Left colon (tissue), 2 donors: ENCODE data around the gene HSPB7. TPM values are rescaled to one million over a fixed set of nuclear protein-coding genes. Genes with fewer than 3 reads are reported as not detected.
"Not testable (repeated sequence)": the region's sequence is repeated elsewhere in the genome, so short reads cannot be mapped to it uniquely, and the experiment has no call there.

Source experiments
- ATAC-seq: fragments of 200-7000 bp; cut with Tn5 transposase; one replicate; pipeline ENCODE4 v1.9.1; 2020; ENCODE audit warnings: mild to moderate bottlenecking, moderate library complexity
- DNase-seq, 2 donors: peaks; one replicate each; pipeline ENCODE4 v3.0.0-alpha.2; 2020
- intact Hi-C, 2 donors: fragments of 100-400 bp; cut with DNase I in 1 of 2; cut with micrococcal nuclease in 1 of 2; formaldehyde crosslinking; loops; one replicate each; pipeline versions ENCODE4 v1.11.2 to v1.14.0; 2022; cut with DNase I, micrococcal nuclease
- total RNA-seq, 2 donors: library from RNA; stranded (reverse); fragmentation: NEBNext Ultra II Directional; extraction: Animal tissue kit (Norgen Biotek cat#: 25700); gene quantifications; one replicate each; pipeline ENCODE4 v1.2.1, GENCODE V29; 2021
- donor health status: DM: no; HTN: no; CAD: no.
- donor health status: DM: yes; HTN: yes; CAD: no.

The HSPB7 gene
- total RNA-seq, 2 donors from 2014 or later: 0.73 to 17.6 TPM

DNA sequence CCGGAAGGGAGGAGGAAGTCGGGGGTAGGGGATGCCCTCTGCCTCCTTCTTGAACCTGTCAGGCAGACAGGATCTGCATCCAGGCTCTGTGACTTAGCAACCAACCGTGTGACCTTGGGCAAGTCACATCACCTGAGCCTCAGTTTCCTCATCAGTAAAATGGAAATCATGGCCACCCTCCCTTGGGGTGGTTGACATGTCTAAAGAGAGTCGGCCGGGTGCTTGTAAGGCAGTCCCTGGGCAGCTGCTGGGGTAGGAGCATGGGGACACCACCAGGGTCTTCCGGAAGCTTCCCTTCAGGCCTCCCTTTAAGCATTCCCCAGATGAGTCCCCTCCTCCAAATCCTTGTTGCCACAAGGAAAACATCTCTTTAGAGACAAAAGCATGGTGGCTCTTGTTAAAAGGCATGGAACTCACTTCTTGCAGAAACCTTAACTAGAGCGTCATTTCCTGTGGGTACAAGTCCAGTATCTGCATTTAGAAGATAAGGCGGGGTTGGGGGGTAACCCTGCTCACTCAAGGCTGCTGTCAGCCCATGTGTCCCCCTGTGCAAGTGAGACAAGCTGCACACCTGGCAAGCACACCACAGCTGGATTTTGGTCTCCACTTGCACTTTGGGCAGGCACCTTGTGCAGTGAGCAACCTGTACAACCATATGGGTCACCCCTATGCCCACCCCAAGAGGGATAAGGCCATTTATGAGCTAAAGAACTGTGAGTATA, 36.1 kb upstream of the HSPB7 start:
- intact Hi-C loops: loop anchor here in 1 of 2 donors (10.0 kb wide), 1 partner anchor 249 kb away; the partner anchor contains the start of gene UQCRHL
- ATAC-seq: no peak

DNA sequence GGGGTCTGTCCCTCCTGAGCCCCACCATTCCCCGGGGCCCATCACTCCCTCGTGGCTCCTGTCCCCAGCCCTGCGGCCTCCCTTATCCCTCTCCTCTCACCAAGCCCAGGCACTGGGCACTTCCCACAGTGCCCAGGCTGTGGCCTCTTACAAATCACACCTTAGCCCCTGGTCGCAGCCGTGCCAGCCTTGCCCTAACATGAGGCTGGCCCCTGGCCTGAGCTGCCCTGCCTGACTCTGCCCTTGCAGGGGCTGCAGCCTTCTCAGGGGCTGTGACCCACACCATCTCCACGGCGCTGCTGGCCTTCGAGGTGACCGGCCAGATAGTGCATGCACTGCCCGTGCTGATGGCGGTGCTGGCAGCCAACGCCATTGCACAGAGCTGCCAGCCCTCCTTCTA, 34.1 kb upstream of the HSPB7 start:
- intact Hi-C loops: loop anchor here in 1 of 2 donors (10.0 kb wide), 1 partner anchor 247 kb away; the partner anchor contains the start of gene UQCRHL
- not testable (repeated sequence) for DNase-seq, ATAC-seq

More for the DNA sequence above, 36.1 kb upstream of the HSPB7 start:
- no peak for DNase-seq

DNA sequence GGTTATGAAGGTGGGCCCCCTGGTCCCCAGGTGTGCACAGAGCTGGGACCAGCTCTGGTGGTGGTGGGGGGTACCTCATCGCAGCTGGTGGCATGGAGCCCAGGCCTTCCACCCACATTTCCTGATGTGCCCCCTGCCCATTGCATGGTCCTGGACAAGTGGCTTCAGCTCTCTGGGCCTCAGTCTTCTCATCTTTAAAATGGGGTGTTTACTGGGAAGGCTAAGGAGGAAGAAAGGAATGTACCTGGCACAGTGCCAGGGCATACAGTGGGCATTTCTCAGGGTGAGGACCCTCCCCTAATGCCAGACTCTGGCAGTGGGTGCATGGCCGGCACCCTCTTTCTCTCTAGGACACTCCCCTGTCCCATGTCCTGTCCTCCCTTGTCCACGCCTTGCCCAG, 33.2 kb upstream of the HSPB7 start:
- no peak for DNase-seq
- no peak for ATAC-seq
- intact Hi-C loops: loop anchor here in 1 of 2 donors (10.0 kb wide), 1 partner anchor 246 kb away; the partner anchor contains the start of gene UQCRHL

DNA sequence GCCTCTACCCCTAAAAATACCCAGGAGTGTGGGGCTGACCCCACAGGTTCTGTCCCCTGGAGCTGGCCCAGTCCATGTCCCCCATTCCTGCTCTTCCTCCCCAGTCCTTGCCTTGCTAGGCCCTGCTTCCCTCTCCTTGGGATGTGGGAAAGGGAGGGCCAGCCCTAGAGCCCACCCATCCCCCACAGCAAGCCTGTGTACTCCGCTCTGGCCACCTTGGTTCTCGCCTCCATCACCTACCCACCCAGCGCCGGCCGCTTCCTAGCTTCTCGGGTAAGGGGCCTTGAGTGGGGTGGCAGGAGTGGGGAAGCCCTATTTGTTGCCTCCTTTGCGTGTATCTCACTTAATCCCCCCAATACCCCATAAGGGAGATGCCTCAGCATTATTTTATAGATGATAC, 32.5 kb upstream of the HSPB7 start:
- ATAC-seq (no peak), DNase-seq (no peak)
- intact Hi-C loops: loop anchor here in 1 of 2 donors (10.0 kb wide), 1 partner anchor 246 kb away; the partner anchor contains the start of gene UQCRHL

DNA sequence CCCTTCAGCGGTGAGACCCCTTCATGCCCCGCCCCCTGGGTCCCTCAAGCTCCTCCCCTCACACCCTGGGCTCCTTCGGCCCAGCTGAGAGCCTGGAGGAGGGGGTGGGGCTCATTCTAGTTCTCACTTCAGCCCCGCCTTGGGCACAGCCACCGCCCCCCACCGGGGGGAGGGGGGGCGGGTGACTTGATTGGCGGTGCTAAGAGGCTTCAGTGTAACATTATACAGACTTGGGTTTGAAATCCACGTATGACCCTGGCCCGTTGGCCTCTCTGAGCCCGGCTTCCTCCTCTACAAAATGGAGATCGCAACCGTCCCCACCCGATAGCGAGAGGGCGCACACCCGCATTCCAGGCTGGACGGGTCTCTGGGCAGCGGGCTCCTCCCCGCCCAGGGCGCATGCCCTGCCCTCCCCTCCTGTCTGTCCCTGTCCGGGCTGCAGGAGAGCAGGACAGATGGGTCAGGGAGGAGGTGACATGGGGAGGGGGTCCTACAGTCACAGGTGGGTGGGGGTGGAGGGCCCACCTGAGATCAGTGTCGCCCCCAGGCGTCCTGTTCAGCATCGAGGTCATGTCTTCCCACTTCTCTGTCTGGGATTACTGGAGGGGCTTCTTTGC, 30.8 kb upstream of the HSPB7 start:
- intact Hi-C loops: no loop called here
- peak; percentile 50 to 60 for DNase-seq
- ATAC-seq: peak; percentile 64

DNA sequence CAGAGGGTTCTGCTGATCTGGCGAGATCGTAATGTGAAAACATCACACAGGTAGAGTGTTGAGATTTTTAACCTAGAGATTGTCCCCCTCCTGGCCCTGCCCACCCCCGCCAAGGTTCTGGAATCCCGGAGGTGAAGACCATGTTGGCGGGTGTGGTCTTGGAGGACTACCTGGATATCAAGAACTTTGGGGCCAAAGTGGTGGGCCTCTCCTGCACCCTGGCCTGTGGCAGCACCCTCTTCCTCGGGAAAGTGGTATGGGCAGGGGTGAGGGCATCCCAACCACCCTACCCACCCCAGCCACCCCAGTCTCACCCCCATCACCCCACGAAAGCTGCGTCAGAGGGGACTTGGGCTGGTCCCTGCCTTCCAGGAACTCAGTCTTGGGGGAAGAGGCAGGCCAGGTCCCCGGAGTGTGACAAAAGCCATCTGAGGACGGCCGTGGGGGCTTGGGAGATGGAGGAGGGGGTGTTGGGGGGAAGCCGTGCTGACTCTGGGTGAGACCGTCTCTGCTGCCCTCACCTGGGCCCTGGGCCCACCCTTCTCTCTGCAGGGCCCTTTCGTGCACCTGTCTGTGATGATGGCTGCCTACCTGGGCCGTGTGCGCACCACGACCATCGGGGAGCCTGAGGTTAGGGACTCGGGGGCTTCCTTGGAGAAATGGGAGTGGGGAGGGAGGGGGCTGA, 30.1 kb upstream of the HSPB7 start:
- intact Hi-C loops: no loop called here
- no peak for ATAC-seq
- DNase-seq: no peak

DNA sequence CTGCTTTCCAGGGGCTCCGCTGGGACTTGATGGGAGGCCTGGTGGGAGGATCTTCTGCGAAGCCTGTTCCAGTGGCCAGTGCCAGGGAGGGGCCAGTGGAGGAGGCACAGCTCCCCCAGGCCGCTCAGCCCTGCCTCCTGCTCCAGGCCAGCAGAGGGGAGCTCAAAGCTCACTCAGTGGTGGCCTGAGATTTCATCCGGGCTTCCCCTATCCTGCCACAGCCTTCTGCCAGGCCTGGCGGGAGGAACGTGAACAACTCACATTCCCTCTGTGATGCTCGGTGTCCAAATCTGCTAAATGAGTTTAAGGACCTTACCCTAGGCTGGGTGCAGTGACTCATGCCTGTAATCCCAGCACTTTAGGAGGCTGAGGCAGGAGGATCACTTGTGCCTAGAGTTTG, 29.0 kb upstream of the HSPB7 start:
- ATAC-seq (no peak), DNase-seq (no peak)
- intact Hi-C loops: no loop called here

DNA sequence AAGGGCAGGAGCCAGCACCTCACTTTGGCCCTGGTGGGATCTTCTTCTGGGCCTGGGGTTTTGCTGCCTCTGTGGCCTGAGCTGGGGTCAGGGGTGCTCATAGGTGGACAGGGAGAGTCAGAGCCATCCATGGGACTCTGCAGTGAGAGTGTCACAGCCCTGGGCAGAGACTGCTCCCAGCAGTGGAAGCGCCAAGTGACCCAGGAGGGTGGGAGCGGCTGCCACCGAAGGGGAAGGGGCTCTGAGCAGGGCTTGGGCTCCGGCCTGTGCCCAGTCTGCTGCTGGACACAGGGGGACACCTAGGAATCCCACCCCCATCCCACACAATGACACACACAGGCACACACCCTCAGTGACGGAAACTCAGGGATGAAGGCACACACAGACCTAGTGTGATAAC, 26.1 kb upstream of the HSPB7 start:
- intact Hi-C loops: no loop called here
- DNase-seq: no peak
- no peak for ATAC-seq

DNA sequence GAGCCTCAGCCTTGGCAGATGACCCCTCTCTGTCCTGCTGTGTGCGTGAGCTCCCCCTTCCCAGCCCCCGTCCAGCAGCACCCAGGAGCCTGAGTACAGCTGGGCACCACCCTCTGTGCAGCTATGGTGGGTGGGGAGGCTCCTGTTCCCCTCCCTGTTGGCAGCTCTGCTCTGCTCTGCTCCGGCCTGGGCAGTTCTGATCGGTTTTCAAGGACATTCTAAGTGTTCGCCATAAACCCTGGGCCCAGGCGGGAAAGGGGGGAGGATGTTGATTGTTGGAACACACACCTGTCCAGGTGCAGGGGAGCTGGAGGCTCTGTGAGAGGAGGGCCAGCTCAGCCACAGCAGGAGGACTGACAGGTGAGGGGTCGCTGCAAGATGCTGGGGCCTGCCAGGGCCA, 25.7 kb upstream of the HSPB7 start, which contains the start of gene CLCNKB:
Gene CLCNKB, plus strand, starts transcription at position 262 of the 400 bp plus-strand sequence. CDS start 711 bp downstream, outside the sequence.
- intact Hi-C loops: no loop called here
- DNase-seq (peak; percentile 42 to 43), ATAC-seq (peak; percentile 86)

DNA sequence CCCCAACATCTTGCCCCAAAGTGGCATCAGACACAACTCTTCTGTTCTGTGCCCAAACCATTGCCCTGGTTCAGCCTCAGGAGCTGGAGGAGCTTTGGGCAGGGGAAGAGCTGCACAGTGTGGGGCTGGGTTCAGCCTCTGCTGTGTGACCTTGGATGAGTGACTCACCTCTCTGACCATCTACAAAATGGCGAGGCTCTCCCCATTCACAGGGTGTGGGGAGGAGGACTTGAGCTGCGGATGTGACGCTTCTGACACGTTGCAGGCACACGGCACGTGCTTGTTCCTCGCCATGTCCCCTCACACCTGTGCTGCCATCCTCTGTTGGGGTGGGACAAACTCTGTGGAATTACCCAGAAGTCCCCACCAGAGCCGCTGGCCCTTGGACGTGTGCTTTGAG, 24.8 kb upstream of the HSPB7 start:
- ATAC-seq, DNase-seq, intact Hi-C loops: not testable (repeated sequence)

DNA sequence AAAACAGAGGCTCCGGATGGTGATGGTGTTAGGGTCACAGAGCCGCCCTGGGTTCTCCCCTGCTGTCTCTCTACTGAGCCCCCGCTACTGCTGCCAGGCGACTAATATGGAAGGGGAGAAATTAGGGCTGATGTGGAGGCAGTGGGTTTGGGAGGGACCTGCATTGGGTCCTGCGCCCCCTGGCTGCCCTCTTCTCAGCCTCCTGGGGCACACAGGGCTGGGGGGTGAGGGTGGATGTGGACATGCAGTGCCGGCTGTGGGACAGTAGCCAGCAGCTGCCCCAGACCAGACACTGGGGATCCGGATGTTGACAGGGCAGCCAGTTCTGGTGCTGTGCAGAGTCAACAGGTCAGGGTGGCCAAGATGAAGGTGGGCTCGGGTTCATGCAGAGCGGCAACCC, 24.3 kb upstream of the HSPB7 start:
- intact Hi-C loops: no loop called here
- DNase-seq (no peak), ATAC-seq (no peak)

DNA sequence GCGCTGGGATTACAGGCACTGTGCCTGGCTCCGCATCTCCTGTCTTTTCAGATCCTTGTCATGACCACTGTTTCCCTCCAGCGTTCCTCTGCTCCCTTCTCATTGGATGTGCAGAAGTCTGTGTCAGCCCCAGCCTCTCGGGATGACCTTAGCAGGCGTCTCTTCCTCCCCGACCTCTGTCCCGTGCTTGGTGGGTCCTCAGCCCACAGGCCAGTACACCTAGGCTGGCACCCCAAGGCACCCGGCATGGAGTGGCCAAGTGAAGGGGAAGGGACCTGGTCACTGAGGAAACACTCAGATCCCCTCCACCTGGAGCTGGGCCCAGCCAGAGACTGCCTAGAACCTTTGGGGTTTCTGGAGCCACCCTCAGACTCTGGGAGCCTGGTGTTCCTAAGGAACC, 23.4 kb upstream of the HSPB7 start:
- intact Hi-C loops: no loop called here
- ATAC-seq (no peak), DNase-seq (no peak)

DNA sequence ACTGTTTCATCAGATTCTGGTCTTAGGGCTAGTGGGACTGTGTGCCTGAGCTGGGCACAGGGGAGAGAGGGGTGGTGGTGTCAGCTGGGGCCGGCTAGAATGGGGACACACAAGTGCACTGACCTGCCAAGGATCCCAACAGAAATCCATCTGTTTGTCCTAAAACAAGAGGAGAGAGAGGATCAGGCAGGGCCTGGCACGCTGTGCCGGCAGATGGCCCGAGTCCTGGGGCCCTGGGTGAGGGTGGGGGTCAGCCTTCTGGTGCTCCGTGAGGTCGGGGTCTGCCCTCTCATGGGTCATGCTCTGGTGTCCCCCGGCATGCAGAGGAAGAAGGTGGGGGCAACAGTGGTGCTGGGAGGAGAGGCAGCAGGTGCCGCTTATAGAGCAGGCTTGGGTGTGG, 22.0 kb upstream of the HSPB7 start:
- DNase-seq, ATAC-seq, intact Hi-C loops: not testable (repeated sequence)

DNA sequence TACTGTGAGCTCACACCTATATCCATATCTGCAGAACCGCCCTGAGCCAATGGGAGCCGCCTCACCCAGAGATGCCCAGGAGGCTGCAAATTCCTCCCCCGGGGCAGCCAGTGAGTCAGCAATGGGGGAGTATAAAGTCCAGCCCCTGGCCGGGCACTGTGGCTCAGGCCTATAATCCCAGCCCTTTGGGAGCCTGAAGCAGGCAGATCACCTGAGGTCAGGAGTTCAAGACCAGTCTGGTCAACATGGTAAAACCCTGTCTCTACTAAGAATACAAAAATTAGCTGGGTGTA, 20.7 kb upstream of the HSPB7 start:
- DNase-seq (no peak), ATAC-seq (peak; percentile 23)
- intact Hi-C loops: no loop called here

DNA sequence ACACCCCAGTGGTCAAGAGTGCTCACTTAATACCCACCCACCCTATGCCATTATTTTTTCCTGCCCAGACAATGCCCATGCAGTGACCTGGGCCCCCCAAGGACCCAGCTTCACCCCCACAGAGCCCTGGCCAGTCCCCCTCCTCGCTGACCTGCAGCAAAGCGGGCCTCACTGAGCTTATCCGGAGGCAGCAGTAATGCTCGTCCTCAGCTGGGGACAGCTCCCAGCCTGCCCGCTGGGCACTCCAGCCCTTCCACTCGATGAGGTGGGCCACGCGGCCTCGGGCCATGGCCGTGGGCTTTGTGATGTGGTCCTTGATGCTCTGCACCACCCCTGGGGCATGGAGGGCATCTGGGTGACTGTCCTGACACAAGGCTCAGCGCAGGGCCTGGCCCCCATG, 18.6 kb upstream of the HSPB7 start:
- ATAC-seq, intact Hi-C loops, DNase-seq: not testable (repeated sequence)

DNA sequence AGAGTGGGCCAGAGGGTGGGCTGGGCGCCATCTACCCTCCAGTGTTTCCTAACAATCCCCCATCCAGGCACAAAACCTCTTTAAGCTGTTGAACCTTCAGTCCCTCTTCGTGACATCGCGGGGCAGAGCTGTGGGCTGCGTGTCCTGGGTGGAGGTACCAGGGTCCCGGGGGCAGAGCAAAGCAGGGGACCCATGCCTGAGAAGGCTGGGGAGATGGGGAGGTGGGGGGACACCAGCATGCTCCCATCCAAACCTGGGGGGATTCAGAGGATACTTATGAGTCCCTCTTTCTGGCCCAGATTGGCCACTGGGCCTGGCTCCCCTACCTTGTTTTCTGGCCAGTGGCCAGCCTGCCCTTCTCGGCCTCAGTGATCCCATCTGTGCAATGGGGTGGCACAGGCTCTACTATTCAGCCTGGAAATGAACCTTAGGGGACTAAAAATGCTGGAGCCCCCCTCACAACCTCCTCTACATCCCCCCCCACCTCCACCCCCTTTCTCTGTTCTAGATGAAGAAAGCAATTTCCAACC, 15.3 kb upstream of the HSPB7 start:
- intact Hi-C loops, DNase-seq, ATAC-seq: not testable (repeated sequence)

DNA sequence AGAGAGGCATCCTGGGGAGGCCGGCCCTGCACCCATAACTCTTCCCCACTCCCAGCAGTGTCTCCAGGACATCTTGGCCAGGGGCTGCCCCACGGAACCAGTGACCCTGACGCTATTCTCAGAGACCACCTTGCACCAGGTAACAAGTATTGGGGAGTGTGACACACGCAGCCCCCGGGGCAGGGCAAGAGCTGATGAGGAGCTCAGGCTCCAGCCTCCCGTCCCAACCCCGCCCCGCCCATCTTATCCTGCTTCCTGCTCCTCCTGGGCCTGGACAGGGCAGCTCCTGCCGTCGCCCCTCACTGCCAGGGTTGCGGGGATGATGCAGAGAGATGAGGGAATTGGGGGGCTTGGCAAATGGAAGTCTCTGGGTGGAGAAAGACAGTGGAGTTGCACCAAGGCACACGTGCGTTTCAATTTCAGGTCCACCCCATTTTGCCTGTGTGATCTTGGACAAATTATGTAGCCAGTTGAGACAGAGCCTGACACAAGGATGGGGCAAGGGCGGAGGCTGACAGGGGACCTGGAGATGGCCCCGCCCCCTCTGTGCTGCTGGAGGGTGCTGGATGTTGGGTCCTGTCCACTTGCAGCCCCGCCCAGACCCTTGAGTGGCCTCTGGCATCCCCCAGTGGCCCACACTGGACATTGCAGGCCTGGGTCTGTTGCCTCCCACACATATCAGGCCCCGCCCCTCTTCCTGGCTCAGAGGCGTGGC, 14.7 kb upstream of the HSPB7 start:
- peak; percentile 97 for ATAC-seq
- DNase-seq: peak; percentile 78 to 81
- intact Hi-C loops: no loop called here

DNA sequence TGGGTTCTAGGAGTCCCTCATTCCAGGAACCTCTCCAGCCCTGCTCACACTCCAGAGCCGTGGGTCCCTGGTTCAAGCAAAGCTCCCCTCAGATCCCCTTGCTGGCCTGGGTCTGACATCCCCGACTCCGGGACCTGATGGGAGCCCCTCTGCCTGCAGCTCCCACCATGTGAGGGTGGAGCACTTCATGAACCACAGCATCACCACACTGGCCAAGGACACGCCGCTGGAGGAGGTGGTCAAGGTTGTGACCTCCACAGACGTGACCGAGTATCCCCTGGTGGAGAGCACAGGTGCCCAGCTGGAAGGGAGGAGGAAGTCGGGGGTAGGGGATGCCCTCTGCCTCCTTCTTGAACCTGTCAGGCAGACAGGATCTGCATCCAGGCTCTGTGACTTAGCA, 13.7 kb upstream of the HSPB7 start:
- ATAC-seq (no peak), DNase-seq (no peak)
- intact Hi-C loops: no loop called here

DNA sequence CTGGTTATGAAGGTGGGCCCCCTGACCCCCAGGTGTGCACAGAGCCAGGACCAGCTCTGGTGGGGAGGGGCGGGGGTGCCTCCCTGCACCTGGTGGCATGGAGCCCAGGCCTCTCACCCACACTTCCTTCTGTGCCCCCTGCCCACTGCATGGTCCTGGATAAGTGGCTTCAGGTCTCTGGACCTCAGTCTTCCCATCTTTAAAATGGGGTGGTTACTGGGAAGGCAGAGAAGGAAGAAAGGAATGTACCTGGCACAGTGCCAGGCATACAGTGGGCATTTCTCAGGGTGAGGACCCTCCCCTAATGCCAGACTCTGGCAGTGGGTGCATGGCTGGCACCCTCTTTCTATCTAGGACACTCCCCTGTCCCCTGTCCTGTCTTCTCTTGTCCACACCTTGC, 11.4 kb upstream of the HSPB7 start:
- intact Hi-C loops: no loop called here
- DNase-seq: no peak
- ATAC-seq: no peak
